Raji (cell line): ENCODE measurements around the gene GATC.

Experiments used
- POLR2A ChIP-seq: IDR thresholded peaks from 2 replicates; pipeline ENCODE4 v1.6.1; 2011; ENCODE audit warnings: low read depth, low read length, control low read depth; ENCODE audit not compliant: insufficient read depth

Gene GATC

DNA sequence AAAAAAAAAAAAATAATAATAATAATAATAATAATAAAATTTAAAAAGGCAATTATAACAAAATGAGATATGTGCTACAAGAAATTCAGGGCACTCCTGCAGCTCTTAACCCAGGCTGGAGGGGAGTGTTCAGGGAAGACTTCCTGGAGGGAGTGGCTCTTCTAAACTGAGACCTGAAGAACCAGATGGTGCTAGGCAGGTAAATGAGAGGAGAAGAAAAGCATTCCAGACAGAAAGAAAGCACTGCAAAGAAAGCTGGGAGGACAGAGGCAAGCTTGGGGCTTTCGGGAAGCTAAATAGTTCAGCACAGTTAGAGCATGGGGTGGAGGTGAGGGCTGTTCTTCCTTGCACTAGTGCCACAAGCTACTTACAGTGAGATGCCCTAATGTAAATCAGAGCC, 33.2 kb downstream of the GATC start:
- TF ChIP-seq POLR2A = no peak

DNA sequence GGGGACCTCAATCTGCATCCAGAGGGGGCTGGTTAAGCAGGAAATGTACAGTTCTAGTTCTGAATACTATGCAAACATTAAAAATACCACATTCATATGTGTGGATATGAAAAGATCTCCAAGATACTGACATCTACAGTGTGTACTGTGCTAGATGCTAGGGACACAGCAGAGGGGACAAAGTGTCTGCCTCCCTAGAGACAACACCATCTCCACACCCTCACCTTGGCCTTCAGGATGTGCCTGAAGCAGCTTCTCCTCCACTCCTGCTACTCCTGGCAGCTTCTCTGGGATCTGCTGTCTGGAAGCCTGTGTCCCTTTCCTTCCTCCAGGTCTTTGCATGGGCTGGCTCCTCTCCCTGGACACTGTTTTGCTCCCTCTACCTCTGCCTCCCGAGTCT, 34.0 kb downstream of the GATC start:
- no peak for TF ChIP-seq POLR2A

DNA sequence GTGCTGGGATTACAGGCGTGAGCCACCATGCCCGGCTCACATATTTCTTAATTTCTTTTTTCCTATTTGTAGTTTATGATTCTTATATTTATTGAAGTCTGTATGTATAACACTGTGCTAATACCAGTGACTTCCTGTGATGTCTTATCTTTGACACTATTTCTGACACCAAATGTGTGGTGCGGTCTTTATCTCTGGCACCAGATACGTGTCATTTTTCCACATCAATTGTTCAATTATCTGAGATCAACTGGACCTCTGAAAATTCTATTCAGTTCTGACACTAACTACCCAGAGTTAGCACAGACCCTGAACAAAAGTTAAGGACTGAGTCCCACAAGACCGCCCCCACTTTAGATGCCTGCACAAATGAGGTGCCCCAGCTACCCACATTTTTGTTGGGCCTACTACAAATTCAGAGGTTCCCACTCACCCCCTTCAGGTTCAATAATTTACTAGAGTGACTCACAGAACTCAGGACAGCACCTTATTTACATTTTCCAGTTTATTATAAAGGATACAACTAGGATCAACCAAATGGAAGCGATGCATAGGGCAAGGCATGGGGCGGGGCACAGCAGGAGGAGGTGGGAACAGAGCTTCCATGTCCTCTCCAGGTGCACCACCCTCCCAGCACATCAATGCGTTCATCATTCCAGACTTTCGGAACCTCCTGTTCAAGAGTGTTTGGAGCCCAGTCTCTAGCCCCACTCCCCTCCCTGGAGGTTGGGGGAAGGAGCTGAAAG, 35.0 kb downstream of the GATC start:
- TF ChIP-seq POLR2A = no peak

DNA sequence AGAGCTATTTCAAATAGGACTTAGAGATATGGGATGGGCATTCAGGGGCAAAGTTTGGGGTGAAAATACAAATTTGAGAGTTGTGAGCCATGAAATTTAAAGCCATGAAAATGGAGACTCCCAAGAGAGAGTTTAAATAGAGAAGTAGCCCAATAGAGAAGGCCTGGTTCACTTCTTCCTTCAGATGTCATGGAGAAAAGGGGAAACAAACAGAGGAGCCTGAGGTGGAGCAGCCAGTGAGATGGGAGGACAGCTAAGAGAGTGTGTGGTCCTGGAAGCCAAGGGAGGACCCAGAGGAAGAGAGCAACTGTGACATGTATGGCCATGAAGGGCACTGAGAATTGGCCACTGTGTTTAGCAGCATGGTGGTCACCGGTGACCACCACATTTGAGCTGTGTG, 37.4 kb downstream of the GATC start:
- no peak for TF ChIP-seq POLR2A

DNA sequence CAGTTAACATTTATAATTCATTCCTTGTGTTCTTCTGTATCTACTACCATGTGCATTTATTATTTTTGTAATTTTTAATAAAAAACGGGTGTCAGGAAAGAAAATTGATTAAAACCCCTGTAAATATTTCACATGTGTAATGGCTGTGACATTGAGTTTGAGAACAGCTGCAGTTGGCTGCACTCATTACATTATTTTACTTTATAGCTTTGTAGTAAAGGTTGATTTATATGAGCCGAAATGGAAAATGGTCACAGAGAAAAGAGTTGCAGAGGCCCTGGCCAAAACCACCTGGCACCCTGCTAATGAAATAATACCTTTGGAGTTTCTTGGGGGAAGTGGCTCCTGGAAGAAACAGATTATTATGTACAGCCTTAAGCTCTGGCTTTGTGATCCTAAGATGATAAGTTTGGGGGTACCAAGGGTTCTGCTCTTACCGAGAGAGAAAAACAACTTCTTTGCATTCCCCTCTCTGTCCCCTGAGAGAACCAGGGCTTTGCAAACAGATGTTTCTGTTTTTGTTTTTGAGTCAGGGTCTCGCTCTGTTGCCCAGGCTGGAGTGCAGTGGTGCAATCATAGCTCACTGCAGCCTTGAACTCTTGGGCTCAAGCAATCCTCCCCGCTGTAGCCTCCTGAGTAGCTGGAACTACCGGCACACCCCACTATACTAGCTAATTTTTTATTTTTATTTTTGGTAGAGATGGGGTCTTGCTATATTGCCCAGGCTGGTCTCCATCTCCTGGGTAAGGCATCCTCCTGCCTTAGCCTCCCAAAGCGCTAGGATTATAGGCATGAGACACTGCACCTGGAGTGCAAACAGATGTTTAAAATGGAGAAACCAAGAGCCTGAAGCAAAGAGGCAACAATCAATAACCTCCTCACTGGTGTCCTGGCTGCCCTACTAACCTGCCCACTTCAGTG, 40.0 kb downstream of the GATC start:
- no peak for TF ChIP-seq POLR2A

DNA sequence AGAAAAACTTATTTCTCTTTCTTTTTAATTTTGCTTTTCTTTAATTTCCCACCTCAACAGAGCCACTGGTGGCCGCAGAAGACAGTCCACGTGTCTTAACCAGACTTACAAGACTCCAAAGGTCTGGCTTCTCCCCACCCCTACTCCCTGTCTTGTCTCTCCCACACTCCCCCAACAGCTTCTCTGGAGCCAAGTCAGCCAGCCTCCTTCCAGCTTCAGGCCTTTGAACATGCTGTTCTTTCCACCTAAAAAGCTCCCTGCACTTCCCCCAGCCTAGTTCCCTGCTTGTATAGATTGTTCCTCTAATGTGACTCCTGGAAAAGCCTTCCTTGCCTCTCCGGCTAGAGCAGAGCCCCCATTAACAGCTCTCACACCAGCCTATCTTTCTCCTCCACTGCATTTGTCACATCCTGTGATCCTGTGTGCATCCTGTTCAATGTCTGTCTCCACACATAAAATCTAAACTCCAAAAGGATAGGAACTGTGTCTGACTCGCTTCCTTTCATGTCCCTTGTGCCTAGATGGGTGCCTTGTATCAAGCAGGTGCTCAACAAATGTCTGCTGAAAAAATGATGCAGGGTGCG, 41.9 kb downstream of the GATC start:
- TF ChIP-seq POLR2A = no peak

DNA sequence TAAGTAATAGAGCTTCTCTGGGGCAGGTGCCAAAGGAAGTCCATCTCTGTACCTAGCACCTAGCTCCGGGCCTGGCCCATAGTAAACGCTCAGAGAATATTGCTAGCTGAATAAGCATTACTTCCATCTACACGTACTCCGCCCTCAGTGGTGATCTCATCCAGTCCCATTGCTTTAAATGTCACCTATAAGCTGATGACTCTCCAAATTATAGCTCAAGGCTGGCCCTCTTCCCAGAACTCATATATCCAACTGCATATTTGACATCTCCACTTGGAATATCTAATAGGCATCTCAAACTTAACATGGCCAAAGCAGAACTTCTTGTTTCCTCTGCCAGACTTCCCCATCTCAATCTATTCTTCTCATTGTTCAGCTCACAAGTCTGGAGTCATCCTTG, 42.8 kb downstream of the GATC start:
- no peak for TF ChIP-seq POLR2A

DNA sequence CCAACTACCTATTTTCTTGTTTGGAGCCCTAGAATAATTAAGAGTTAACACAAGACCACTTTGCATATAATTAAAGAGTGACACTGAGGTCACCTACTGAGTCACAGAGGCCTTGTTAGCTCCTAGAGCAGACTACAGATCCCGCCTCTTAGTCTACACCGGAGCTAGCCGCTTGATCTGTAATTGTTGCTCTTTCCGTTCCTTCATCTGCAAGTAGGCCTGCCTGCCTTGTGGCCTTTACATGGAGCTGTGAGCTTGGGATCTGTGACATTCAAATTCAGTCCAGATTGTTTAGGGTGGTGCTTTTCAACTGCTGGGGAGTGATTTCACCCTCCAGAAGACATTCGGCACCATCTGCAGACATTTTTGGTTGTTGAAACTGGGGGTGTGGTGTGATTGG, 44.1 kb downstream of the GATC start:
- TF ChIP-seq POLR2A = no peak

DNA sequence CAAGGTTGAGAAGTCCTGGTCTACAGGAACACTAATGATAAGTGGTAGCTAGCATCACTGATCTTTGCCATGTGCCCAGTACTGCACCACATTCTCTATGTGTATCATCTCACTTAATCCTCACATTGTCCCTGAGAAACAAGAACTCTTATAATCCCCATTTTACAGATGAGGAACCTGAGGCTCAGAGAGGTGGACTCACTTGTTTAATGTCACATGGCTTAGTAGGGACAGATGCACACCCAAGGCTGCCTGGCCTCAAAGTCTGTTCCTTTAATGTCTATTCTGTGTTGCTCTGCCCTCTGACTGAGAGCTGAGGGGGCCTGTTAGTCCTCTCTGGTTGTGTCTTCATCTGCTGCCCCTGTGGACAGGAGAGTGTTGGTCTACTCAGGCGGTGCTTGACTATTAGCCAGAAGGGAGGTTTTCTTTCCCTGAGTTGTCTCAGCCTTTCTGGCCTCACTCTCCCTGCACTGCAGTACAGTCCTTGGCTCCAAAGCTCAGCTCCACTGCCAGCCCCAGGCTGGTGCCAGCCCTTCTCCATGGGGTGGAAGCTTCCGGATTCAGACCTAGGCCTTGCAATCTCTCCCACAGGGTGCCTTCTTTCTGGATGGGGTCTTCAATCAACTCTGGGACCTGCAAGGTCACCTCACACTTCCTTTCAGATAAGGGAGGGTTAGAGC, 44.7 kb downstream of the GATC start:
- TF ChIP-seq POLR2A = no peak

DNA sequence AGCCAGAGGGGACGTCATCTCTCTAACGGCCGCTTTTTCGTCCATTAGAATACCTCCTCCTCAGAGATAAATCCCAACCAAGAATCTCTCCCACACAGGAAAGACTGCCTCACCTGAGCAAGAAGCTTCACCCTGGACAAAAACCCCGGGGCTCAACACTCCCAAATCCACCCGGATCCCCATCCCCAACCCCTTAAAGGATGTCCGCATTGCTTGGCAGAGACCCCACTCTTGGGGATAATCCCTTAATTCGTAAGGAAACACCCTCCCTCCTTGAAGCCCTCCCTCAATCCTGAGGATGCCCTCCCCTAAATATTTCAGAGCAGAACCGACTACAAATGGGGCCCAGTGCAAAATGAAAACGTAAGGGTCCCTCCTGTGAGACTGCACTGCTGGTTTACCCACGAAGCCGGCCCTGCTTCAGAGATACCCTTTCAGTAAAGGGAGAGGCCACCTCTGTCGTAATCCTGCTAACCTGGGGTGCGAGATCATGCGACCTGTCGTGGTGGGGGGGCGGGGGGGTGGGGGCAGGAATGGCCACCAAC, 49.0 kb downstream of the GATC start:
- TF ChIP-seq POLR2A = no peak

DNA sequence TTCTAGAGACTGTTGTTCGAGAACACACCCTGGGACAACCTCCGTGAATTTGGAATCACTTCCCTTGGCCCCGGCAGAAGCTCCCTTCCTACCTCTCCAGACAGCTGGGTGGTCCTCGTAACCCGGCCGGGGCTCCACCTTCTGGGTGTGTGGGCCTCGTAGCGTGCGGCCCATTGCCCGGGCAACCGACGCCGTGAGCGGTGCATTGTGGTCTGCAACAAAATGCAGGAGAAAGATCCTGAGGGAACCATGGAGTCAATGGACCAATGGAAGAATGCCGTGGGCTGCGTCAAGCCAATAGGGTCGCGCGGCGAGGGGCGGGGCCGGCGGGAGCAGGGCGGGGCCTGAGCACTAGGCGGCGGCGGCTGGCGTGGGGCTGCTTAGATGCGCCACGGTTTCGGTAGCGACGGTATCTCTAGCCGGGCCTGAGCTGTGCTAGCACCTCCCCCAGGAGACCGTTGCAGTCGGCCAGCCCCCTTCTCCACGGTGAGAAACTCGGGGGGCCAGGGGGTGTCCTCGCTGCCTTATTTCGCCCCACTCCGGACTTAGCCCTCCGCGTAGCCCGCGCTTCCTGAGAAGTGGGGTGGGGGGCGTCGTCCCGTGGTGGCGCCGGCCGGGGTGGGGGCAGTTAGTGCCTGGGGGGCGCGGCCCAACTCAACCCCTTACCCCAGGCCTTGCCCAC, 49.6 kb downstream of the GATC start, which contains the start of gene DYNLL1:
Gene DYNLL1 (plus strand): TSS at position 383 of the 682 bp plus-strand sequence. CDS start 309 bp downstream, outside the sequence.
- TF ChIP-seq POLR2A = peak; percentile 97

DNA sequence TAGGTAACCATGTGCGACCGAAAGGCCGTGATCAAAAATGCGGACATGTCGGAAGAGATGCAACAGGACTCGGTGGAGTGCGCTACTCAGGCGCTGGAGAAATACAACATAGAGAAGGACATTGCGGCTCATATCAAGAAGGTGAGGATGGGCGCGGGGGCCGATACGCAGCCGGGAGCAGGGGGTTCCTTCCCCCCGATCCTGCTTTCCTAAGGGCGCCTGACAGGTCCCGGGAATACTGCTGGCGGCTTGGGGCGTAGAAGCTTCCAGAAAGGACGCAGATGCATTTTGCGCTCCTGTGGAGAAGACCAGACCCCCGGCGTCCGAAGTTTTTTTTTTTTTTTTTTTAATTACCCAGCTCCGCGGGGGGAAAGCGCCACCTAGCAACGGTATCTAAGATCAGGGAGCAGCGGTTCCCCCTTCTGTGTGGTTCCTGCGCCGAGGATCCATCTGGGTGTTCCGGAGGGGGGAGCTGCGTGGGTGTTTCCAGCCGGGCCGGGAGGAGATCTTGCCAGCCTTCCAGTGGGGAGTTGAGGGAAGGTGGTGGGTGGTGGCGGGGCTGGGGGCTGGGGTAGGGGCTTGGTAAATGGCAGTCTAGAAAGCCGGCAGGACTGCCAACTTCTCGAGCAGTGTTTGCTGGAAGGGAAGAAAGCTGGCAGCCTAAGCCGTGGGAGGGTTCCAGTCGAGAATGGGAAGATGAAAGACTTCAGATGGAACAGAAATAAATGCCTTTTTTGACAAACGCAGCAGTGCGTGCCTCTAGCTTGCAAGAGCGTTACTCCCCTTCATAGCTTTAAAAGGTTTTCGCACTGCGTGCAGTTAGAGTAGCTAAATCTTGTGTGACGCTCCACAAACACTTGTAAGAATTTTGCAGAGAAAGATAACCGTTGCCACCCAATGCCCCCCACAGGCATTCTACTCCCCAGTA, 50.4 kb downstream of the GATC start:
- no peak for TF ChIP-seq POLR2A

DNA sequence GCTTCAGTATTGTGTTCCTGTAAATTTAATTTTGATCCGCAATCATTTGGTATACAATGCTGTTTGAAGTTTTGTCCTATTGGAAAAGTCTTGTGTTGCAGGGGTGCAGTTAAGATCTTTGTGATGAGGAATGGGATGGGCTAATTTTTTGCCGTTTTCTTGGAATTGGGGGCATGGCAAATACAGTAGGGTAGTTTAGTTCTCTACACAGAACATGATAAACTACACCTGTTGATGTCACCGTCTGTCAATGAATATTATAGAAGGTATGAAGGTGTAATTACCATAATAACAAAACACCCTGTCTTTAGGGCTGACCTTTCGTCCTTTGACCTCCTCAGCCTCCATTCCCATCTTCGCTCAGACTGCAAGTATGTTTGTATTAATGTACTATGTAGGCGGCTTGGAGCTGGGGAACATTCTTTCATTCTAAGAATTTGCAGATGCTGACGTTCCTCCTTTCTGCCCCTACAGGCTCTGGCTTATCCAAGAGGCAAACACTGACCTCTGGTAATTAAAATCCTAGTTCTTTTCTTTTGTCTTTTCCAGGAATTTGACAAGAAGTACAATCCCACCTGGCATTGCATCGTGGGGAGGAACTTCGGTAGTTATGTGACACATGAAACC, 51.4 kb downstream of the GATC start:
- no peak for TF ChIP-seq POLR2A
